Mucosa of descending colon (tissue), 3 donors: ENCODE results near the gene SLC47A1. TPM values are rescaled to one million over a fixed set of nuclear protein-coding genes. Genes with fewer than 3 reads are reported as not detected.
"Not testable (repeated sequence)": the region's sequence is repeated elsewhere in the genome, so short reads cannot be mapped to it uniquely, and the experiment has no call there.

Source experiments
- ATAC-seq: fragments of 200-7000 bp; cut with Tn5 transposase; one replicate; pipeline ENCODE4 v1.9.1; 2020; ENCODE audit warnings: mild to moderate bottlenecking, moderate library complexity
- DNase-seq, 3 donors: peaks; one replicate each; pipeline ENCODE4 v3.0.0-alpha.2; 2020
- H3K36me3 ChIP-seq: fragments of 200-600 bp; one replicate; pipeline ENCODE4 v1.8.0; 2021; ENCODE audit warnings: low read depth, mild to moderate bottlenecking
- H3K4me1 ChIP-seq: fragments of 200-600 bp; one replicate; pipeline ENCODE4 v1.8.0; 2021; ENCODE audit warnings: low read depth, mild to moderate bottlenecking
- H3K4me3 ChIP-seq: fragments of 200-600 bp; one replicate; pipeline ENCODE4 v1.8.0; 2021; ENCODE audit warnings: mild to moderate bottlenecking
- H3K9me3 ChIP-seq: fragments of 200-600 bp; one replicate; pipeline ENCODE4 v1.8.0; 2021; ENCODE audit warnings: mild to moderate bottlenecking
- intact Hi-C, 2 donors: fragments of 100-400 bp; cut with DNase I in 1 of 2; cut with micrococcal nuclease in 1 of 2; formaldehyde crosslinking; loops; one replicate each; pipeline versions ENCODE4 v1.11.0 to v1.11.1; 2022; cut with DNase I, micrococcal nuclease
- total RNA-seq, 3 donors: library from RNA; stranded (reverse); fragmentation: NEBNext Ultra II Directional in 2 of 3; extraction: Animal tissue kit (Norgen Biotek cat#: 25700) in 2 of 3; gene quantifications; one replicate each; pipeline versions ENCODE4 v1.2.1 to v1.2.4, GENCODE V29; 2021 to 2023
- TF ChIP-seq, protein P1 (sequence below): fragments of 200-600 bp; IDR thresholded peaks from one replicate; pipeline ENCODE4 v1.8.0; 2022; ENCODE audit warnings: antibody characterized with exemption, mild to moderate bottlenecking
- donor health status: DM: no; HTN: no; CAD: no; lungs with moderate emphysema.
- donor health status: DM: no; HTN: no; CAD: no.
- donor health status: DM: no; HTN: yes; CAD: no.

The SLC47A1 gene
- total RNA-seq, 3 donors from 2014 or later = 1.0 to 2.9 (median 2.3) TPM

DNA sequence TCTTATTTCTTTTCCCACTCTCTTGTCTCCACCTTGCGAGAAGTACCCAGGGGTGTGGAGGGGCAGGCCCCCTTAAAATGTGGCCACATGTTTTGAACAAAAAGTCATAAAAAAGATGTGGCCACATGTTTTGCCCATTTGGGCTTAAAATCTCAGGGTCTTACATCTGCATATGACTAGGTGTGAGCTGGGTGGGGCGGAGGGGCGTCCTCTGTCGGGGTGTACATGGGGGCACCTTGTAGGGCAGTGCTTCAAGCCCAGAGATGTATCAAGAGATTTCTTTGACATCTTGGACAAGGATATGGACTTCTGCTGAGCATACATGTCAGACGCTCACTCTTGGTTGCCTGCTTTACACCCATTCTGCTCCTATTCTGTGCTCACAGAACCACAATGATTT is 13.0 kb upstream of the SLC47A1 start:
- TF ChIP-seq, protein P1, sequence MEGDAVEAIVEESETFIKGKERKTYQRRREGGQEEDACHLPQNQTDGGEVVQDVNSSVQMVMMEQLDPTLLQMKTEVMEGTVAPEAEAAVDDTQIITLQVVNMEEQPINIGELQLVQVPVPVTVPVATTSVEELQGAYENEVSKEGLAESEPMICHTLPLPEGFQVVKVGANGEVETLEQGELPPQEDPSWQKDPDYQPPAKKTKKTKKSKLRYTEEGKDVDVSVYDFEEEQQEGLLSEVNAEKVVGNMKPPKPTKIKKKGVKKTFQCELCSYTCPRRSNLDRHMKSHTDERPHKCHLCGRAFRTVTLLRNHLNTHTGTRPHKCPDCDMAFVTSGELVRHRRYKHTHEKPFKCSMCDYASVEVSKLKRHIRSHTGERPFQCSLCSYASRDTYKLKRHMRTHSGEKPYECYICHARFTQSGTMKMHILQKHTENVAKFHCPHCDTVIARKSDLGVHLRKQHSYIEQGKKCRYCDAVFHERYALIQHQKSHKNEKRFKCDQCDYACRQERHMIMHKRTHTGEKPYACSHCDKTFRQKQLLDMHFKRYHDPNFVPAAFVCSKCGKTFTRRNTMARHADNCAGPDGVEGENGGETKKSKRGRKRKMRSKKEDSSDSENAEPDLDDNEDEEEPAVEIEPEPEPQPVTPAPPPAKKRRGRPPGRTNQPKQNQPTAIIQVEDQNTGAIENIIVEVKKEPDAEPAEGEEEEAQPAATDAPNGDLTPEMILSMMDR = no peak
- H3K9me3 ChIP-seq = no peaks in the 10 kb centered on the region

GRCh38 chr17:19523690-19524089 is 10.0 kb upstream of the SLC47A1 start:
- ATAC-seq (no peak), DNase-seq (no peak)
- TF ChIP-seq, protein P1 = no peak
- Histone ChIP-seq H3K4me1 (no peaks in the 10 kb centered on the region), H3K36me3 (no peaks in the 10 kb centered on the region), H3K4me3 (no peak overlapping the region), H3K9me3 (no peaks in the 10 kb centered on the region)
- intact Hi-C loops = no loop called here

More for the DNA sequence above, 13.0 kb upstream of the SLC47A1 start:
- Histone ChIP-seq H3K36me3 (no peaks in the 10 kb centered on the region), H3K4me1 (no peaks in the 10 kb centered on the region), H3K4me3 (no peak overlapping the region)
- no peak for DNase-seq
- no peak for ATAC-seq
- intact Hi-C loops = no loop called here

GRCh38 chr17:19526950-19527349 is 6.7 kb upstream of the SLC47A1 start:
- H3K4me3 ChIP-seq, ATAC-seq, H3K36me3 ChIP-seq, H3K9me3 ChIP-seq, intact Hi-C loops, DNase-seq, H3K4me1 ChIP-seq: not testable (repeated sequence)

DNA sequence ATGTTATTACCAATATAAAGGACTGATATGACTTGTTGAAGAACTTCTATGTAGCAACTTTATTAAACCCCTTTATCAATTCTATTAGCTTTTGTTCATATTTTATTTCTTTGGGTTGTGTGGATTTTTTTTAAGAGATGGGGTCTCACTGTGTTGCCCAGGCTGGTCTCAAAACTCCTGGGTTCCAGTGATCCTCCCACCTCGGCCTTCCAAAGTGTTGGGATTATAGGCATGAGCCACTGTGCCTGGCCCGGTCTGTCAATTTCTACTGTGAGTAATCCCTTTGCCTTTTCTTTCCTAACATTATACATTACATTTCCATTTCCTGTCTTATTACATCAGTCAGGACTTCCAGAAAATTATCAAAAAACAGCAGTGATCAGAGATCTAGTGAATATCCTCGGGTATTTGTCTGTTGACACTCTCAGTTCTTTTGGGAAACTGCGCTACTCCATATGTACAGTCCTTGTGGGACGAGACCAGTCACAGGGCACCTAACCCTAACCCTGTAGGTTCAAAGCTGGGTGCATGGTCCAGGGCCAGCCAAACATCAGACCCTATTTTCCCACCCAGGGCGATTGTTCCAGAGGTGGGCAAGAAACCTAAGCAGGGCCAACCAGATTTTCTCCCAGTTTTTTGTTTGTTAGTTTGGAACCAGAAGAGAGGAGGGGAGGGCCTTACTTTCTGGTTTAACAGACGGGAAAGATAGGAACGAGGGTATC is 1.7 kb upstream of the SLC47A1 start:
- TF ChIP-seq, protein P1 = no peak
- DNase-seq = no peak
- Histone ChIP-seq H3K36me3 (no peaks in the 10 kb centered on the region), H3K4me1 (peaks cover 11% of the 10 kb centered on the region), H3K4me3 (no peak overlapping the region), H3K9me3 (no peaks in the 10 kb centered on the region)
- ATAC-seq = no peak
- intact Hi-C loops = no loop called here

- no peaks in the 10 kb centered on the region for H3K9me3 ChIP-seq
- H3K4me3 ChIP-seq = no peak overlapping the region
- peaks cover 11% of the 10 kb centered on the region for H3K4me1 ChIP-seq
- ATAC-seq = no peak
- intact Hi-C loops = no loop called here
- DNase-seq = no peak
- no peaks in the 10 kb centered on the region for H3K36me3 ChIP-seq
- TF ChIP-seq, protein P1 = no peak
These were observed 477 bp upstream of the SLC47A1 start for GRCh38 chr17:19533036-19533717.

- Histone ChIP-seq H3K4me1 (peaks cover 11% of the 10 kb centered on the region), H3K4me3 (no peak overlapping the region), H3K9me3 (no peaks in the 10 kb centered on the region), H3K36me3 (no peaks in the 10 kb centered on the region)
- TF ChIP-seq, protein P1 = no peak
- no peak for DNase-seq
- ATAC-seq = no peak
- intact Hi-C loops = no loop called here
These were observed 1.0 kb downstream of the SLC47A1 start for GRCh38 chr17:19534562-19535149.
